K562 (cell line): ENCODE measurements around the gene CFP. TPM values are rescaled to one million over a fixed set of nuclear protein-coding genes. Genes with fewer than 3 reads are reported as not detected.

Experiments used
- BHLHE40 ChIP-seq: IDR thresholded peaks from 2 replicates; pipeline ENCODE4 v1.6.1; 2011; ENCODE audit warnings: low read length, improper control_type of control experiment
- BRF2 ChIP-seq: IDR thresholded peaks from 3 replicates; pipeline ENCODE4 v1.6.1; 2011; ENCODE audit warnings: borderline replicate concordance, mild to moderate bottlenecking; ENCODE audit not compliant: insufficient read length, insufficient read depth
- CHD4 ChIP-seq: fragments of 200-600 bp; sonication (generic); IDR thresholded peaks from 3 replicates; pipeline ENCODE4 v1.6.1; 2012; ENCODE audit warnings: low read depth, mild to moderate bottlenecking, mixed read lengths, low read length, inconsistent platforms; ENCODE audit not compliant: insufficient read depth, insufficient replicate concordance, poor library complexity, severe bottlenecking
- CREB3 ChIP-seq: fragments of 450-650 bp; conservative IDR thresholded peaks from 2 replicates; pipeline ENCODE4 v1.6.1; 2016; ENCODE audit warnings: missing genetic modification characterization, low read depth, mild to moderate bottlenecking, missing compliant biosample characterization, moderate library complexity
- E2F3 ChIP-seq: fragments of 250-450 bp; sonication (Bioruptor Pico); IDR thresholded peaks from 2 replicates; pipeline ENCODE4 v1.4.0; 2020; ENCODE audit warnings: mild to moderate bottlenecking
- EP300 ChIP-seq: IDR thresholded peaks from 2 replicates; pipeline ENCODE4 v1.6.1; 2012; ENCODE audit warnings: low read length, improper control_type of control experiment
- HDAC2 ChIP-seq: fragments of 450-650 bp; IDR thresholded peaks from 2 replicates; pipeline ENCODE4 v1.6.1; 2016; ENCODE audit warnings: mild to moderate bottlenecking
- HNRNPUL1 ChIP-seq: fragments of 200-400 bp; formaldehyde crosslinking; IDR thresholded peaks from 2 replicates; pipeline ENCODE4 v1.6.1; 2017; ENCODE audit warnings: low read length
- MCM3 ChIP-seq: fragments of 450-650 bp; IDR thresholded peaks from 2 replicates; pipeline ENCODE4 v1.6.1; 2016
- PRMT5 ChIP-seq: sonication (generic); formaldehyde crosslinking; IDR thresholded peaks from 2 replicates; pipeline ENCODE4 v1.5.0; 2020; ENCODE audit warnings: missing genetic modification reagents
- SIN3A ChIP-seq, 2 experiments: fragments of 150-350 bp in 1 of 2; IDR thresholded peaks; 2 replicates each; pipeline ENCODE4 v1.6.1; 2011 to 2016; ENCODE audit warnings: borderline replicate concordance in 2 of 2, low read depth in 2 of 2, low read length in 2 of 2, mild to moderate bottlenecking in 2 of 2, moderate library complexity in 2 of 2; ENCODE audit not compliant: control insufficient read depth in 1 of 2
- TCF3 ChIP-seq: sonication (generic); formaldehyde crosslinking; IDR thresholded peaks from 2 replicates; pipeline ENCODE4 v1.4.0; 2020; ENCODE audit warnings: mild to moderate bottlenecking, missing genetic modification reagents
- ZBTB7A ChIP-seq: IDR thresholded peaks from 2 replicates; pipeline ENCODE4 v1.6.1; 2011; ENCODE audit warnings: low read depth, mild to moderate bottlenecking, low read length, moderate library complexity, borderline replicate concordance; ENCODE audit not compliant: control insufficient read depth
- ZNF407 ChIP-seq: fragments of 450-650 bp; IDR thresholded peaks from 2 replicates; pipeline ENCODE4 v1.6.1; 2016; ENCODE audit warnings: low read depth
- ZNF408 ChIP-seq: fragments of 250-450 bp; sonication (Bioruptor Pico); IDR thresholded peaks from 2 replicates; pipeline ENCODE4 v1.4.0; 2020; ENCODE audit warnings: low read depth, mild to moderate bottlenecking, moderate library complexity
- ZNF584 ChIP-seq: fragments of 200-800 bp; sonication (Bioruptor generic); IDR thresholded peaks from 2 replicates; pipeline ENCODE4 v1.6.1; 2016; ENCODE audit warnings: low read depth, mild to moderate bottlenecking, missing genetic modification characterization, missing compliant biosample characterization
- polyA plus RNA-seq, 8 experiments: library from polyadenylated mRNA; depleted of rRNA in 4 of 8; stranded (reverse) in 5 of 8; unstranded in 3 of 8; fragments of >200 nt; fragmentation: Nextera tagmentation in 2 of 8; fragmentation: Illumina TruSeq in 1 of 8; extraction: Ambion mirVana in 2 of 8; extraction: Trizol in 1 of 8; gene quantifications; 2 replicates each; pipeline versions ENCODE4 v1.2.1 to v1.2.3, GENCODE V29; 2011 to 2014; ENCODE audit warnings: inconsistent platforms in 1 of 8, missing spikeins in 1 of 8
- total RNA-seq, 7 experiments: library from RNA; depleted of rRNA in 6 of 7; stranded (reverse); fragments of >200 nt in 6 of 7; fragmentation: Illumina TruSeq in 2 of 7; extraction: Trizol in 2 of 7; gene quantifications; 2 replicates each; pipeline versions ENCODE4 v1.2.1 to v1.2.3, GENCODE V29; 2011 to 2021; ENCODE audit warnings: low replicate concordance in 1 of 7

The CFP gene
- total and polyA plus RNA-seq, 9 of the 15 experiments (the other 6 are each of a cell fraction or from before 2014, with no cell fraction given), result 0.18 to 2.0 (median 0.55) TPM

- TF ChIP-seq ZNF407 (no peak), E2F3 (CRISPR knock-in tag) (no peak), CHD4 (no peak), HNRNPUL1 (no peak), MCM3 (no peak), EP300 (peak; percentile 20; the same call in 1 of the 2 replicates), HDAC2 (peak; percentile 34; the same call in 1 of the 2 replicates), BRF2 (no peak), ZNF408 (CRISPR knock-in tag) (no peak), SIN3A (IDR thresholded peaks at IDR 0.05; ENCODE audit: borderline replicate concordance in 2 of 2, control insufficient read depth in 1 of 2, low read depth in 2 of 2, low read length in 2 of 2) (peak; percentile 62 to 63; a peak in 1 of 4 replicates), ZNF584 (CRISPR knock-in tag) (0 out of 2 replicates have a peak, but pooled peaks have one; percentile 67), TCF3 (CRISPR knock-in tag) (peak; percentile 14; the same call in 1 of the 2 replicates), PRMT5 (peak; percentile 54; the same call in 1 of the 2 replicates), ZBTB7A (peak; percentile 37; the same call in 1 of the 2 replicates), CREB3 (tag) (no peak), BHLHE40 (peak; percentile 94)
These were observed 10.0 kb downstream of the CFP start, which contains the start of gene SYN1 (continued) for GRCh38 chrX:47619486-47620302.
